ENCODE results near the gene CPED1.
A peak's percentile ranks its signal among the peaks of the same experiment; 100 is the strongest.

CPED1 gene

DNA sequence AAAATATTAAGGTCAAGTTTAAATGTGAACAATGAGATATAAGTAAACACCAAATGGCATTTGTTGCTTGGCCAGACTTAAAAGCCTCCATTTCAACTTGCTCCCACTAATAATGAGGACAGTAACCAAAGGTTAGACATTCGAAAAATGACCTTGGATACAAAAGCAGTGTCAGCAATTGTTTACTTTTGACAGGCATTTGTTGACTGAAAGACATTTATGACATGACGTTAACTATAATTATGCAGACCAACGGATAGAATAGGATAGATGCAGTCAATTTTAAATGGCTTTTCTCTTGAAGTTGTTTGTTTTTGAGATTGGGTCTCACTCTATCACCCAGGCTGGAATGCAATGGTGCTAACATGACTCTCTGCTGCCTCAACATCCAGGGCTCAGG lies 333.9 kb downstream of the CPED1 start:
- no peak for DNase-seq (ENCODE audit: low read depth, low spot score)
- ChIA-PET POLR2A (no interaction called here), CTCF (no interaction called here)
- TF ChIP-seq, protein P1, sequence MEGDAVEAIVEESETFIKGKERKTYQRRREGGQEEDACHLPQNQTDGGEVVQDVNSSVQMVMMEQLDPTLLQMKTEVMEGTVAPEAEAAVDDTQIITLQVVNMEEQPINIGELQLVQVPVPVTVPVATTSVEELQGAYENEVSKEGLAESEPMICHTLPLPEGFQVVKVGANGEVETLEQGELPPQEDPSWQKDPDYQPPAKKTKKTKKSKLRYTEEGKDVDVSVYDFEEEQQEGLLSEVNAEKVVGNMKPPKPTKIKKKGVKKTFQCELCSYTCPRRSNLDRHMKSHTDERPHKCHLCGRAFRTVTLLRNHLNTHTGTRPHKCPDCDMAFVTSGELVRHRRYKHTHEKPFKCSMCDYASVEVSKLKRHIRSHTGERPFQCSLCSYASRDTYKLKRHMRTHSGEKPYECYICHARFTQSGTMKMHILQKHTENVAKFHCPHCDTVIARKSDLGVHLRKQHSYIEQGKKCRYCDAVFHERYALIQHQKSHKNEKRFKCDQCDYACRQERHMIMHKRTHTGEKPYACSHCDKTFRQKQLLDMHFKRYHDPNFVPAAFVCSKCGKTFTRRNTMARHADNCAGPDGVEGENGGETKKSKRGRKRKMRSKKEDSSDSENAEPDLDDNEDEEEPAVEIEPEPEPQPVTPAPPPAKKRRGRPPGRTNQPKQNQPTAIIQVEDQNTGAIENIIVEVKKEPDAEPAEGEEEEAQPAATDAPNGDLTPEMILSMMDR (IDR thresholded peaks at IDR 0.05; ENCODE audit: insufficient read depth, low read length, missing control alignments), result no peak
- H3K4me3 ChIP-seq (ENCODE audit: low read depth, low read length), result no peak overlapping the region

DNA sequence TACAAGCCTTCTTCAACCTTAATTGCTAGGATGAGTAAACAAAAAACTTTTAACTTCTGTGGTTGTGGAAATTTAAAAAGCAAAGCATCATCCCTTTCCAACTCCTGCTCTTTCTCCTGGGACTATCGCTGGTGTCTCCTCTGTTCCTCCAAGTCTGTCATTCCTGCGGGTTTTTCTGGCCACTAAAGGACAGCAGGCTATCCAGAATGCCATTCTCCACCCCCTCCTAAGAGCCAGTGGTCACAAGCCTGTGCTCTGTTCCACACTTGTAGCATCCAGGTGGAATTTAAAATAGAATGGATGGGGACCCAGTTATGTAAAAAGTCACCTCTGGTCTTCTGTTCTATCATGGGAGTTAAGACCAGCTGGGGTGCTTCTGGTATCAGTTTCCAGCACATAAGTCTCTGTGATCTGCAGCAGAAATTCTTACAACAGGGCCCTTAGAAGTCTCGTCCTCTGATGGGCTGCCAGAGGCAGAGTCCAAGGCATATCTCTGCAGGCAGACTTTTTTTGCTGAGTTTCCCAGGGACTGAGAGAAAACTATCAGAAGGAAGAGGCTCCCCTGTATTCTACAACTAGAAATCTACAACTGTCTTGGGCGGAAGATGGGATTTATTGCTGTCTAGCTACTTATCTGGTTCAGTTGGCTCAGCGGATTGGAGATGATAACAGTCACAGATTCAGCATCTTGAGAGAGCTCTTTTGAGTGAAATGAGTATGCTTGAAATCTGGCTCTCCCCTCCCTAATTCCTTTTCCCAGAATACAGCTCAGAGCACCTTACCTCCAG lies 335.2 kb downstream of the CPED1 start:
- CTCF ChIA-PET, result interaction anchor here (1.1 to 1.6 kb wide), 4 partner anchors 12 to 215 kb away, joined by 3 to 6 read pairs (median 4); no protein-coding TSS in a partner anchor
- POLR2A ChIA-PET, result no interaction called here

DNA sequence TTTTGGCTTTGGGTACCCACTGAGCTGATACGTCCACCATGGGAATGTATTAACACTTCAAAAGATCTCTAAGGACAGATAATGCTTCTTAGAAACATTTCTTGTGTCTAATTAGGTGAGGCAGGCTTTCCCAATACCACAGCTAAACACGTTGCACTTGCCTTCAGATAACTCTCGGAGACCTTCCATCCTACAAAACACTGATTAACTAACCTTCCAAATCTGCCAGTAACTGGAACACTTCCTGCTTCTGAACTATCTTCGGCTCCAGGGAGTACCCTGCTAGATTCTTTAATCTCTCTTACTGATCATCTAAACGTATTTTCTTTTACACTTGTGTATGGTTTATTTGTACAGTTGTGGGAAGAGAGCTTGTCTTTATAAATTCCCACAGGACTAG lies 339.2 kb downstream of the CPED1 start:
- CTCF ChIA-PET, result interaction anchor here (1.1 to 1.2 kb wide), 2 partner anchors 14 to 521 kb away, joined by 3 read pairs; no protein-coding TSS in a partner anchor
- TF ChIP-seq, protein P1 (IDR thresholded peaks at IDR 0.05; ENCODE audit: insufficient read depth, low read length, missing control alignments), result no peak
- DNase-seq (ENCODE audit: low read depth, low spot score), result no peak
- no peak overlapping the region for H3K4me3 ChIP-seq (ENCODE audit: low read depth, low read length)
- POLR2A ChIA-PET, result no interaction called here

More for the DNA sequence above, 335.2 kb downstream of the CPED1 start:
- TF ChIP-seq, protein P1 (IDR thresholded peaks at IDR 0.05; ENCODE audit: insufficient read depth, low read length, missing control alignments), result no peak
- no peak overlapping the region for H3K4me3 ChIP-seq (ENCODE audit: low read depth, low read length)
- no peak for DNase-seq (ENCODE audit: low read depth, low spot score)

DNA sequence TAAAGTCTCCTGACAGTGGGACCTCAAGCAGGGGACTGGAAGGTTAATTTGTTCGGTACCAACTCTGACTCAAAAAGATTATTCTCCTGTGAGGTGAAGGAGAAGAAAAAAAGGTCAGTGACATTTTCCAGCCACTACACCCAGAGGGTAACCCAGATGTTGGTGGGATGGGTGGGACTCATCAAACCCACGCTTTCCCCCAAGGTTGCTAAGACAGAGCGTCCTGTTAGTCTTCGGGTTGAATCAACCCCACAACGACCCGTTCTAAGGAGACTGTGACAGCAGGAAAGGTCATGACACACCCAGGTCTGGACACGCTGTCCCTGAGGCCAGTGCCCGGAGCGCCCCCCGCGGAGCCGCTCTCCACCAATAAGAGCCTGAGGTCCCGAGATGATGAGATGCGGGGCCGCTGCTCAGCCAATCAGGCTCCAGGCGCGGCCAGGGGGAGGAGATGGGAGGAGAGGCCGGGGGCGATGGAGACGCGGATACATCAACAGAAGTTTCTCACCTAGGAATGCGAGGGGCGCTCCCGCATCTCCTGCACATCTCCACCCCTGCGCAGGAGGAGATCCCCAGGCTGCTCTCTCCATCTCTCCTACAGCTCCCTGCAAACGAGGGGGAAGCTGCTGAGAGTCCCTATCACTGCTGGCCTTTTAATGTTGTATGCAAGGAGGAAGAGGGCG lies 340.1 kb downstream of the CPED1 start, which contains the start of gene WNT16:
Gene WNT16 (plus strand): TSS at position 493 of the 683 bp plus-strand sequence. CDS start 293 bp downstream, outside the sequence.
- H3K4me3 ChIP-seq (ENCODE audit: low read depth, low read length), result peak within 1 kb of the TSS; percentile 57
- POLR2A ChIA-PET, result no interaction called here
- TF ChIP-seq, protein P1 (IDR thresholded peaks at IDR 0.05; ENCODE audit: insufficient read depth, low read length, missing control alignments), result no peak
- no peak for DNase-seq (ENCODE audit: low read depth, low spot score)
- CTCF ChIA-PET, result interaction anchor here (1.3 kb wide), 1 partner anchor 10 kb away, joined by 4 read pairs; no protein-coding TSS in a partner anchor

DNA sequence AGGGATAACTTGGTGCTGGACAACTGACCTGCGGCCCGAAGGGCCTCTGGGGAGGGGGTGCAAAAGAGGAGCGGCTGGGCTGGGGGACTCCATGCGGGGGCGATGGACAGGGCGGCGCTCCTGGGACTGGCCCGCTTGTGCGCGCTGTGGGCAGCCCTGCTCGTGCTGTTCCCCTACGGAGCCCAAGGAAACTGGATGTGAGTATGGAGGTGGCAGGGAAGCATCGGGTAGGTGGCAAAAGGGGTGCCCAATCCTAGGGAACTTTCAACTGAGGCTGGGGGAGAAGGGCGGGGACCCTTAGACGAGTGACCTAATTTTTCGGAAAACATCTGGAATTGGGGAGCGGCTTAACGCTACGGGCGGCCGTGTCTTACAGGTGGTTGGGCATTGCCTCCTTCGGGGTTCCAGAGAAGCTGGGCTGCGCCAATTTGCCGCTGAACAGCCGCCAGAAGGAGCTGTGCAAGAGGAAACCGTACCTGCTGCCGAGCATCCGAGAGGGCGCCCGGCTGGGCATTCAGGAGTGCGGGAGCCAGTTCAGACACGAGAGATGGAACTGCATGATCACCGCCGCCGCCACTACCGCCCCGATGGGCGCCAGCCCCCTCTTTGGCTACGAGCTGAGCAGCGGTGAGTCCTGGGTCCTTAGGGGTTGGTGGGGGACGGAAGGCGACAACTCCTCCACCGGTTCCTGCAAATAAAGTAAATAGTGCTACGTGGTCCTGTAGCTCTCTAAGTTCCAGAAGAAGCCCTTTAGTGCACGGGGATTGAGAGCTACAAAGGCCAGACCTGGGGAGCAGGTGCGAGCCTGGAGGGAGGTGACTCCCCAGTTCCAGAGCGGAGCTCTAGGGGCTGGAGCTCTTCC lies 340.9 kb downstream of the CPED1 start:
- TF ChIP-seq, protein P1 (IDR thresholded peaks at IDR 0.05; ENCODE audit: insufficient read depth, low read length, missing control alignments), result peak; percentile 4
- no peak for DNase-seq (ENCODE audit: low read depth, low spot score)
- ChIA-PET CTCF (interaction anchor here (0.7 to 2.0 kb wide), 6 partner anchors 9 to 203 kb away, joined by 3 to 6 read pairs (median 4); no protein-coding TSS in a partner anchor), POLR2A (no interaction called here)
- peak overlapping the region; percentile 57 for H3K4me3 ChIP-seq (ENCODE audit: low read depth, low read length)

All from AG04449 (cell line).